ENCODE results near the gene CHRNA9. TPM values are rescaled to one million over a fixed set of nuclear protein-coding genes. Genes with fewer than 3 reads are reported as not detected.

Gene CHRNA9
- polyA plus RNA-seq, 3 donors, result 1.0 to 1.8 (median 1.7) TPM

DNA sequence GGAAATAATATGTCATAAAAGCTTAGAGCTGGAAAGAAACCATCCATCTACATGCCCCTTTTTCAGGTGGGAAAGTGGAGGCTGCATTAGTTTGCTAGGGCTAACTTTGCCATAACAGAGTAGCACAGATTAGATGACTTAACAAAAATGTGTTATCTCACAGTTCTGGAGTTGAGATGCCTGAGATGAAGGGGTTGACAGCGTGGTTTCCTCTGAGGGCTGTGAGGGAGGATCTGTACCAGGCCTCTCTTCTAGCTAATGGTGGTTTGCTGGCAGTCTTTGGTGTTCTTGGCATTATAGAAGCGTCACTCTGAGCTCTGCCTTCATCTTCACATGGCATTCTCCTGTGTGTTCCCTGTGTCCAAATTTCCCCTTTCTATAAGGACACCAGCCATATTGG, 2.4 kb downstream of the CHRNA9 start:
- DNase-seq, result no peak

- DNase-seq, result no peak
Observed at GRCh38 chr4:40340030-40340429, 4.9 kb downstream of the CHRNA9 start.

DNA sequence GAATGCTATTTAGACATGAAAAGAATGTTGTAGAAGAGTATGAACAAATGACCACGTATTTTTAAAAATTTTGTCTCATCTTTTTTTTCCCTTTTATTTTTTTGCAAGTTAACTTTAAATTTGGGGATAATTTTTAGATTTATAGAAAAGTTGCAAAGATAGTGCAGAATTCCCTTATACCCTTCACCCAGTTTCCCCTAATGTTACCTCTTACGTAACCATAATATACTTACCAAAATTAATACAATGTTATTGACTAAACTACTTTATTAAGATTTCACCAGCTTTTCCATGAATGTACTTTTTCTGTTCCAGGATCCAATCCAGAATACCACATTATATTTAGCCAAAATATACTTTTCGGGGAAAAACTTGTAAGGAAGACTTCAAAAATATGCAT, 12.3 kb downstream of the CHRNA9 start:
- DNase-seq, result no peak

GRCh38 chr4:40348000-40348399, 12.9 kb downstream of the CHRNA9 start:
- DNase-seq, result no peak

DNA sequence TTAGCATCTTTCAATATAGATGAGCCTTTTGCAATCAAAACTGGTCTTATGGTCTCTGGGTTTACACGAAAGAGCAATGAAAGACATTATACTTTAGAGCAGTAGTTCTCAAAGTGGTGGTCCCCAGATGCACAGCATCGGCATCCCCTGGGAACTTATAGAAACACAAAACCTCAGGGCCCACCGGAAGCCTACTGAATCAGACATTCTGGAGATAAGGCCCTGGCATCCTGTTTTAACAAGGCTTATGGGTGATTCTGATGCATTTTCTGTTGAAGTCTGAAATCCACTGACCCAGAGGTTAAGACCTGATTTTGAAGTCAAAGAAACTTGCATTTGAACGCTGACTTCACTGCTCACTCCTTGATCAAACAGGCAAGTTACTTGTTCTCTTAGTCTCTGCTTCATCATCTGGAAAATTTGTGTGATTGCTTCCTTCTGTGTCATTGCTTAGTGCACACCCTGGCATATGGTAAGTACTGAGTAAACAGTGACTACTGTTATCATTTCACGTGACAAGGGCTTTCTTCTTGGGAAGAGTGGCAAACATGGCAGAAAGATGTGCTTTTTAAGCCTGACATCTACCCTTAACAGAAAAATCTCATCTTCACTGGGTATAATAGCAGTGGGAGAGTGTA, 14.5 kb downstream of the CHRNA9 start:
- no peak for DNase-seq

- DNase-seq, result no peak
Observed at GRCh38 chr4:40350627-40351227, 15.6 kb downstream of the CHRNA9 start.

GRCh38 chr4:40354158-40354557, 19.0 kb downstream of the CHRNA9 start:
- no peak for DNase-seq

- no peak for DNase-seq
Observed at GRCh38 chr4:40355131-40355530, 20.0 kb downstream of the CHRNA9 start.

DNA sequence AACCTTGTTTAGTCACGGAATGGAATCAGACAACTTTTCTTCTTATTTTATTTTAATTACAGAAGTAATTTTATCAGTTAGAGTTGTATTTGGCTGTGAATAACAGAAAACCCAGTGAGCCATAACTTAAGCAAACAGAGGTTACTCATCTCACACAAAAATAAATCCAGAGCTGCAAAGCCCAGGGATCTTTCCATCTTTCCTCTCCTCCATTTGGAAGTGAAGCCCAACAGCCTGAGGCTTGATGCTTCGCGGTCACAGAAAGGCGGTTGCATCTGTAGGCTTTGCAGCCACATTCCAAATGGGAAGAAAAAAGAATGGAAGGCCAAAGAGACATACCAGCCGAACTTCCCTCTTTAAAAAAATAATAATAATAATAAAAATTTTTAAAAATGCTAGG, 22.6 kb downstream of the CHRNA9 start:
- no peak for DNase-seq

GRCh38 chr4:40361338-40361737, 26.2 kb downstream of the CHRNA9 start:
- no peak for DNase-seq

DNA sequence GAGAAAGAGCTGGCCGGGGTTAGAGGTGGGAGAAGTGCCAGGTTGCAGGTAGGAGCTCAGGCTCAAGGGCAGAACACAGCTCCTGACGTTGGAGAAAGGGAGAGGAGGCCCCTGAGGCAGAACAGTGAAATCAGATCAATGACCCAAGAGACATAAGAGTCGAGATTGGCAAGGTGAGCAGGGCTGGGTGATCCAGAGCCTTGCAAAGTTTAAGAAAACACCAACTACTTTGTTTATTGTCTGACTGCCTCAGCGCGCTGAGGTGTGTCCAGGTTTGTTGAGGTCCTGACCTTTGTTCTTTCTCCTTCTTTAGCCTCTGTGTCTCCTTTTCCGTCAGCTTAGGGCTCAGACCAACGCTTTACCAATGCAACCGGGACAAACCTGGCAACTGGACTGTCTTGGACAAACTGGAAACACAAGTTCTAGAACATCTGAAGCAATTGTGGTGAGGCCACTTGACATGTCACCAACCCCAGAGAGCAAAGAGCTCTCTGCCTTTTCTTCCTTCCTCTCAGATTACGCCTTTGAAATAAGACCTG, 28.3 kb downstream of the CHRNA9 start:
- no peak for DNase-seq

- no peak for DNase-seq
Observed at GRCh38 chr4:40363945-40364344, 28.8 kb downstream of the CHRNA9 start.

- DNase-seq, result no peak
Observed at GRCh38 chr4:40365766-40366165, 30.6 kb downstream of the CHRNA9 start.

GRCh38 chr4:40367451-40367850, 32.3 kb downstream of the CHRNA9 start:
- DNase-seq, result no peak

DNA sequence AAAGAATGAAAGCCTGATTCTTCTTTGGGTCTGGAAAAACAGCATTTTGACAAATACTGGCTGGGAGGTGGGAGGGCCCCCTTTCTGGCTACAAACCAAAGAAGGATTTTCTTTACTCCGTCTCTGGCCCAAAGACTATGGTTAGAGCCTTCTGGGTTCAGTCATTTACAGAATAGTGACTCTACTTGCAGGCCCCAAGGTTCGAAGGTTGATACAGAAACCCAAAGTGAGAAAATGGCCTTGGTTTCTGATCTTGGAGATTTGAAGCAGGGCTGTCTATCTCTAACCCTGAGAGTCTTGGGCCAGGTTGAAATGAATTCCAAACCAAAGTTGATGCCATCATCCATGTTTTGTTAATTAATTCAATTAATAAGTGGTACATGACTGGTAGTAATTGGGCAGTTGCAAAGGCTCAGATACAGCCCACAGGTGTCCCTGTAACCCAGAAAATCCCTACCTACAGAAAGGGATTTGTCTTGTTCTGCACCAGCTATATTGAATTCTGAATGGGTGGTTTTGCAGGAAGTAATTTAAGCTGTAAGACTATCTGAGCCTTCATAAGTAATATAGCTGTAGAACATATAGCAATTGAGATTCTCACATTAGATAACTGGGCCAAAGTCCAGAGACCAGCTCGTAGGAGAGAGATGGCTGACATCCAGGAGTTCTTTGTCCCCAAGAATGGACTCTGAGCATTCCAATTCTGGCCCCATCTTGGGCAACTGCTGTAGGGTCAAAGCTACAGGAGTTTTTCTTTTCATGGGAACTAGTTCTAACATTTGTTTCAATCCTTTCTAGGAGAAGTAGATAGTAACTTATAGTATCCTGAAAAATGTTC, 34.5 kb downstream of the CHRNA9 start:
- DNase-seq, result no peak

GRCh38 chr4:40372651-40373050, 37.5 kb downstream of the CHRNA9 start:
- no peak for DNase-seq

DNA sequence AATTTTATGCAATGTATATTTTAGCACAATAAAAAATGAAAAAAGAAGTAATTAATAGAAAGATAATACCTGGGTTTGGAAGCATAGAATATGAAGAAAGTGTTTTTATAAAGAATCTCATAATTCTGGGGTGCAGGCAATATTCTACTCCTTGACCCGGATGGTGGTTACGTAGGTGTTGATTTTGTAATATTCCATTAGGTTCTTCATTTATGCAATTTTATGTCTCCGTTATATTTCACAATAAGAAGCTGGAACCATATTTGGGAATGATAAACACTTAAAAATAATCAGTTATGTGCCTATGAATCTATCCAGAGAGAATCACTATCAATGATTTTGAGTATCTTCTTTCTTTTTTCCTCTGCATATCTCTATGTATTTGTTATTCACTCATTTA, 38.5 kb downstream of the CHRNA9 start:
- no peak for DNase-seq

- no peak for DNase-seq
Observed at GRCh38 chr4:40375095-40375494, 40.0 kb downstream of the CHRNA9 start.

- no peak for DNase-seq
Observed at GRCh38 chr4:40375620-40376019, 40.5 kb downstream of the CHRNA9 start.

- DNase-seq, result no peak
Observed at GRCh38 chr4:40377512-40378365, 42.6 kb downstream of the CHRNA9 start.

DNA sequence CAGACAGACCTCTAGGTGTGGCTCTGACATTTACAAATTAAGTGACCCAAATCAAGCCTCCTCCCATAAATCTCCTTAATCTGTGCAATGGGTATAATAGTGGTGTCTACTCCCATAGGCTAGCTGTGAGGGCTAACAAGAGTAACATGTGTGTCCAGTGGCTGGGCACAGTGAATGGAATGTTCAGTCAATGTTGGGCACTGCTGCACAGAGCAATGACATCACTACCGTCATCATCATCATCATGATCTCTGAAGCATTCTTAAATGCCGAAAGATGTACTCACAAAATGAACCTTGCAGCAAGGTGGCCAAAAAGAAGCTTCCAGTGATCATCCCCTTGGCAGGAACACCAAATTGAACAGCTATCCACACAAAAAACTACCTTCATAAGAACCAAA, 43.5 kb downstream of the CHRNA9 start:
- DNase-seq, result no peak

GRCh38 chr4:40379248-40379647, 44.1 kb downstream of the CHRNA9 start:
- no peak for DNase-seq

Data from renal pelvis (tissue), 4 donors.